ENCODE measurements around the gene PRND. TPM values are rescaled to one million over a fixed set of nuclear protein-coding genes. Genes with fewer than 3 reads are reported as not detected.

Gene PRND
- total RNA-seq, 1 experiment from 2014 or later = not detected

Other genes with a start within 250 kb of the PRND start
- gene PRNP, start 35.5 kb upstream of the PRND start, total RNA-seq (2014; rRNA removed; shearing (Covaris generic)) = 196 and 211 TPM in 2 replicates
- not detected in 2 replicates for gene RASSF2, start 101.7 kb downstream of the PRND start, total RNA-seq (2014; rRNA removed; shearing (Covaris generic))

All from HT-29 (cell line).